GM19043 (cell line): Measurements from ENCODE around the gene RAD23A.
"Not testable (repeated sequence)": the region's sequence is repeated elsewhere in the genome, so short reads cannot be mapped to it uniquely, and the experiment has no call there.

Experiments used
- ATAC-seq: cut with Tn5 transposase; IDR thresholded peaks from one replicate; pipeline ENCODE4 v1.9.1; 2021; ENCODE audit warnings: low read depth; ENCODE audit not compliant: unreplicated experiment

RAD23A gene

GRCh38 chr19:12945479-12946091 lies at the start of gene RAD23A:
Gene RAD23A, plus strand, starts transcription at chr19:12945862. Its CDS starts 87 bp downstream, at chr19:12945949.
- ATAC-seq: peak; percentile 59

DNA sequence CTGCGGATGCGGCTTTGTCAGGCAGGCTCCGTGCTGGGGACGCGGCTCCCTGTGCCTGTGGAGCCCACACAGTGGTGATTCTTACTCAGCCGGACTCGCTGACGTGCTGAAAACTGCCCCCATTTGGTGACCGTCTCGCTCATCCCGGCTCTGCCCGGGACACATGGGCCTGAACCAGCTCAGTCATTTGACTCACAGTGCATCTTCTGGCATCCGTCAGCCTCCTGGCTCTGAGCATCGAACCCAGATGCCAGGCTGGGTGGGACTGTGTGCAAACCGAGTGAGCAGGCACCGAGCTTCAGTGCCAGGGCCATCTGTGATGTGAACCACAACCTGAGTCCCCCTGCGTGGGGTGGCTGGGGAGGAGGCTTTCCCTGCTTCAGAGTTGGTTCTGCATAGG lies 49.2 kb upstream of the RAD23A start:
- no peak for ATAC-seq

DNA sequence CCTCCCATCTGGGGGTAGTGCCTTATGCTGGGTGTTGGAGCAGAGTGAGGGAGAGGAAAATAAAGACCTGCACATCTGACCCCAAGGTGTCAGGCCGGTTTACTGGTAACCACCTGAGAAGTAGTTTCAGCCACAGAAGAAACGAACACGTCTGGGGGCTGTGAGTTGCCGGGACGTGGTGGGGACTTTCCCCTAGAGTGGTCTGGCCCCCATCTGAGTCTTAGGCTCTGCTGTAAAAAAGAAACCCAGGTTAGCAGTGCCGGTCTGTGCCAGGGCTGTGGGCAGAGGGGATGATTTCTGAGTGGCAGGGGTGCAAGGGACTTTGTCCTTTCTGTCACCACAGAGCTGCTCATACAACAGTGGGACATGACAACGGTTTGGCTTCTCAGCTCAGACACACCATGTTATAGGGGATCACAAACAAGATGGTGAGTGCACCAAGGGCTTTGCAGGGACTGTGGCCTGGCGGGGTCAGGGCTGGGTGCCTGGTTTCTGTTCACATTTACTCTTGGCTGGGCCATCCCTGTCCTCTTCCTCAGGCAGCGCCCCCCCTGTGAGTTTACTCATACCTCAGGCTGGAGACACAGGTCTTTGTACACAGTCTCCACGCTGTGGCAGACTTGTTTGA lies 45.7 kb upstream of the RAD23A start:
- ATAC-seq: peak; percentile 66

DNA sequence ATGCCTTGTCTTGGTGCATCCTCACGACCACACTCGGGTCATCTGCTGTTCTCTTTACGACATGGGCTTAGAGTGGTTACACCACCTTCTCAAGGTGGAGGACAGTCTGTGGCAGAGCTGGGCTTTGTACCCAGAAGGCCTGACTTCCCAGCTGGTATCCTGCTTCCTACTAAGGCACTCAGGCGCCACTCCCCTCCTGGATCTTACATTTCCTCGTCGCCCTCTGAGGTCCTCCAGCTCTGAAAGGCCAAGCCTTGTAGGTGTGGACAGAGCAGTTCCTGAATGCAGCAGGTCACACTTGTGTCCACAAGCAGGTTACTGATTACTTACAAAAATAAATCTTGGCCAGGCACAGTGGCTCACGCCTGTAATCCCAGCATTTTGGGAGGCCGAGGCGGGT lies 38.5 kb upstream of the RAD23A start:
- no peak for ATAC-seq

- ATAC-seq: no peak
Observed at GRCh38 chr19:12912571-12912970, 33.1 kb upstream of the RAD23A start.

DNA sequence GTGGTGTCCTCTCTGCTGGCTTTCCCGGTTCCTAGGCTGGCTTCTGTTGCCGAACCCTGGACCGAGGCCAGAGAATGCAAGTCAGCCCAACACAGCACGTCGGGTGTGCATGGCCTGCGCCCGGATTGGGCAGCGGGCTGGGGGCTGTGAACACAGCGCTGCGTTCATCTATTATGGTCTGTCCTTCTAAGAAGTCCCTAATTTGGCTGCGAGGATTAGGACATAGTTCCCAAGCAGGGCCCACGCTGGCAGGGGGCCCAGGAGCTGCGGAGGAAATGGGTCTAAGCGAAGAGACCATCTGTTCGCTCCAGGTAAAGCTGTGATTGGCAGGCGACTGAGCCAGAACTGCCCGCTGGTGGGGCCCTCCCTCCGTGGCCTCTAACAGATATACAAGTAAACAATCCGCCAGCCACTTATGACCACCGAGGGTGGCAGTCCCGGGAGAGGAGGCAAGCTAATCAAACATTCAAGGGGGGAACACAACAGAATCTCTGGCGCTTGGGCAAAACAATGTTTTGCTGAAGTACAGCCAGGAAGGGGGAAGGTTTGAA lies 32.6 kb upstream of the RAD23A start:
- no peak for ATAC-seq

- ATAC-seq: no peak
Observed at GRCh38 chr19:12913851-12914690, 31.6 kb upstream of the RAD23A start.

DNA sequence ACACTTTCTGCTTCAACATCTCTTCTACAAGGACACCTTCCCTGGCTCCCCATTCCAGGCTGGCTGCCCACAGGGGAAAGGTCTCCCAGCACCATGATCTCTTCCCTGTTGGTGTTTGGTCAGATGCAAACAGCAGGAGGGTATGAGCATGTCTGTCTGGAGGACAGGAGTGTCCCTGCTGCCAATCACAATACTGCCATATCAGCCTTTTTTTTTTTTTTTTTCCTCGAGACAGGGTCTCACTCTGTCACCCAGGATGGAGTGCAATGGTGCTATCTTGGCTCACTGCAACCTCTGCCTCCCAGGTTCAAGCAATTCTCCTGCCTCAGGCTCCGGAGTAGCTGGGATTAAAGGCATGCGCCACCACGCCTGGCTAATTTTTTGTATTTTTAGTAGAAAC lies 29.8 kb upstream of the RAD23A start:
- not testable (repeated sequence) for ATAC-seq

DNA sequence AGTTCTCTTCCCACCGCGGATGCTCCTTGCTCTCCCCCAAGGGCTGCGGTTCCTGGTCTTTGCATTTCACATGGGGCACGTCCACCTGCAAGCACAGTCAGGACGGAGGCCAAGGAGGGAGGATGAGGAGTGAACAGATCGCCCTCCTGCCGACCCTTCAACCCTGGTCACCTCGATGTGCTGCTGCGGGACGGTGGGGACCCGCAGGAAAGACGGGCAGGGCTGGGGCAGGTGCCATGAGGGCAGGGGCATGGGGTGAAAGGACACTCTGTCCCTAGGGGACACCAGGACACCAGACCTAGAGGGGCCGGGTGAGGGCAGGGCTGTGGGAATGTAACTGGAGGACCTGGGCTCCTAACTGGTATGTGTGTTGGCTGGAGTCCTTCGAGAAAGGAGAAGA lies 27.4 kb upstream of the RAD23A start:
- ATAC-seq: no peak

- no peak for ATAC-seq
Observed at GRCh38 chr19:12921047-12921446, 24.6 kb upstream of the RAD23A start.

DNA sequence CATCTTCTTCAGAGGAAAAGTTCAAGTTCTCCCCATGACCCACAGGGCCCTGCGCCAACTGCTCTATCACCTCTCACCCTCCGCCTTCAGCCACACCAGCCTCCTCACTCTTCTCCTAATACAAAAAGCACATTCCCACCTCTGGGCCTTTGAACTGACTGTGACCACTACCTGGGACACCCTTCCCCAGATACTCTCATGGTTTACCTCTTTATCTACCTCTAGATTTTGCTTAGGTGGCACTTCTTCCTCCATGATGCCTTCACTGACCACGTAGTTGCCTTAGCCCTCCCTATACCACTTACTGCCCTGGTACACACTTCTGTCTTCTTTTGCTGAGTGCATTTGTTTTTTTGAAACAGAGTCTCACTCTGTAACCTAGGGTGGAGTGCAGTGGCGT lies 22.7 kb upstream of the RAD23A start:
- no peak for ATAC-seq

- ATAC-seq: no peak
Observed at GRCh38 chr19:12924621-12925310, 20.9 kb upstream of the RAD23A start.

GRCh38 chr19:12930002-12930645 lies 15.5 kb upstream of the RAD23A start:
- no peak for ATAC-seq

DNA sequence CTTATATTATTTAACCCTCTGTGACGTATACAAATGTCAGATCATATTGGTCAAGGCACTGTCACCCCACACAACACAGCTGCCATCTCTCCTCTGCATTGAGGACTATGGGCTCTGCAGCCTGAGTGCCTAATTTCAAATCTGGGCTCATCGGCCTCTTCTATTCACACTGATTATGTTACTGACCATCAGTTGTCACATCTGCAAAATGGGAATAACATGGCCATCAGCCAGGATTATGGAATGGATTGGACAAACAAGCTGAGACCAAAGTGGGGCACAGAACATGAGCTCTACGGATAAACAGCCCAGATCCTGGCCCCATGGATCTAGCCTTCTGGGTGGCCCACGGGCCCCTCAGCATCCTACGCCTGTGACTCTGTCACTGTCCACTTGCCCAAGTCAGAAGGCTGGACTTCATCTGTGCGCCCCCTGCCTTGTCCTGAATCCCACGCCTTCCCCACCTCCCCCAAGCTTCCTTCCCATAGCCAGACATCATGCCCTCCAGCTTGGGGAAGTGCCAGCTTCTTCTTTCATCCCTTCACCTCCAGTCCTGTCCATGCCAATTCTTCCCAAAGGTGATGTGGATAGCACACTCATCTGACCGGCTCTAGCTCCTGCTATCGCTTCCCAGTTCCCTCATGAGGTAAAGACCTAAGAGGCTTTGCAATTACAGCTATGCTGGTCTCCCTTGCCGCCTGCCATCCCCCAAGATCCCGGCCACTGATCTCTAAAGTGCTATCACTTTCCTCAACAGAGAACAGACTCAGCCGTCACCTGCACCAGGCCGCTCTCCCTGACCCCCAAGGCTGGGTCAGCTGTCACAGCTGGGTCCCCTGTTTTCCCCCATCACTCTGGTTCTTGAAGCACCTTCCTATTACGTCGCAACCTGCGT lies 13.0 kb upstream of the RAD23A start:
- ATAC-seq: no peak

DNA sequence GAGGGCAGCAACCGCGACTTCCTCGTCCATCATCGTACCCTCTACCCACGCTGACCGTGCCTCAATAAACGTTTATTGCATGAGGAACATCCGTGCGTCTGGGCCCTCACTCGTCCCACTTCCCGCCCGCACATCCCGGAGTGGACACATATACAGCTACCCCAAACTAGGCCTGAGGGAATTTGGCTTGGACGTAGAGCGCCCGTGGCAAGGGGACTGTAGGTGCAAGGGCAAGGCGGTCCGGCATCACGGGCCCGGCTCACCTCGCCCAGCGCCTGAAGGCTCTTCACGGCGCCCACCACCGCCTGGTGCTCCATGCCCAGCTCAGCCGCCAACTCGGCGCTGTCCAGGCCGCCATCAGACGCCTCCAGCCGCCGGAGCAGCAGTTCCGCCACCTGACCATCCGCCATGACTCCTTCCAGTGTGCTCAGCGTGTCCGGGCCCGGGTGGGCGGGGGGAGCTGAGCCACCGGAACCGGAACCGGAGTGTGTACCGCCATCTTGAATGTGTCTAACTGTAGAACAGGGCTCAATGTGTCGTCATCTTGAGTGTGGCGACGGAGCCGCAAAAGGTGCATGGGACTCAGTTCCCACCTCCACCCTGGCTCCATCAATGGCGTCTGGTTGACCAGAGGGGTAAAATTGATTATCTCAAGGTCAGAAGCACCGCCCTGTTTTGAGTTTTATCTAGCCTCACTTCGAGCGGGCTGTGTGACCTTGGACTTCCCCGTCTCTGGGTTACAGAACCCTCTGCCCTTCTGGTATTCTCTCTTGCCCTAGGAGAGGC lies 12.2 kb upstream of the RAD23A start, which contains the start of gene FARSA:
TSS of gene FARSA (minus strand) at position 425 of the 786 bp plus-strand sequence. CDS start at position 410, 15 bp downstream.
- no peak for ATAC-seq

DNA sequence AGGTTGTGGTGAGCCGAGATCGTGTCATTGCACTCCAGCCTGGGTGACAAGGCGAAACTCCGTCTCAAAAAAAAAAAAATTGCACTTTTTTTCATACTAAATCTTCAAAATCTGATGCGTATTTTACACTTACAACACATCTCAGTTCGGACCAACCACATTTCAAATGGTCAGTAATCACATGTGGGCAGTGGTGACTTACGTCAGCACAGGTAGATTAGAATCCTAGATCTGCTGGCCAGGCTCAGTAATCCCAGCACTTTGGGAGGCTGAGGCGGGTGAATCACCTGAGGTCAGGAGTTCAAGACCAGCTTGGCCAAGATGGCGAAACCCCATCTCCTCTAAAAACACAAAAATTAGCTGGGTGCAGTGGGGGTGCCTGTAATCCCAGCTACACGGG lies 10.6 kb upstream of the RAD23A start:
- no peak for ATAC-seq

DNA sequence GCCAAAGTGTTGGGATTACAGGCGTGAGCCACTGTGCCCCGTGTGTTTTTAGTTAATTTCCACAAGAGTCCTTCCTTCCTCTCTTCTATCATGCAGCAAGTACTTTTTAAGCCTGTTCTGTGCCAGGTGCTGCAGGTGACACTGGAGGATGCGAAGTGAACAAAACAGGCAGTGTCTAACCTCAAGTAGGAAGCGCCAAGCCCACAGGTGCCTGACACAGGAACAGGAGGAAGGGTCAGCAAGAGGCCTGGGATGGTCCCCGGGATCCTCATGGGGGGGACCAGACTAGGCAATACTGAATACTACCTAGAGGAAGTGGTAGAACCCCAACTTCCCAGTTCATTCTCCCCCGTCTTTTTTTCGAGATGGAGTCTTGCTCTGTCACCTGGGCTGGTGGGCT lies 9.1 kb upstream of the RAD23A start:
- ATAC-seq: no peak
